GM21619 (cell line): ENCODE measurements around the gene SLC24A2.
"Not testable (repeated sequence)": the region's sequence is repeated elsewhere in the genome, so short reads cannot be mapped to it uniquely, and the experiment has no call there.

Experiments
- ATAC-seq: cut with Tn5 transposase; IDR thresholded peaks from one replicate; pipeline ENCODE4 v1.9.1; 2021; ENCODE audit not compliant: unreplicated experiment

The SLC24A2 gene

DNA sequence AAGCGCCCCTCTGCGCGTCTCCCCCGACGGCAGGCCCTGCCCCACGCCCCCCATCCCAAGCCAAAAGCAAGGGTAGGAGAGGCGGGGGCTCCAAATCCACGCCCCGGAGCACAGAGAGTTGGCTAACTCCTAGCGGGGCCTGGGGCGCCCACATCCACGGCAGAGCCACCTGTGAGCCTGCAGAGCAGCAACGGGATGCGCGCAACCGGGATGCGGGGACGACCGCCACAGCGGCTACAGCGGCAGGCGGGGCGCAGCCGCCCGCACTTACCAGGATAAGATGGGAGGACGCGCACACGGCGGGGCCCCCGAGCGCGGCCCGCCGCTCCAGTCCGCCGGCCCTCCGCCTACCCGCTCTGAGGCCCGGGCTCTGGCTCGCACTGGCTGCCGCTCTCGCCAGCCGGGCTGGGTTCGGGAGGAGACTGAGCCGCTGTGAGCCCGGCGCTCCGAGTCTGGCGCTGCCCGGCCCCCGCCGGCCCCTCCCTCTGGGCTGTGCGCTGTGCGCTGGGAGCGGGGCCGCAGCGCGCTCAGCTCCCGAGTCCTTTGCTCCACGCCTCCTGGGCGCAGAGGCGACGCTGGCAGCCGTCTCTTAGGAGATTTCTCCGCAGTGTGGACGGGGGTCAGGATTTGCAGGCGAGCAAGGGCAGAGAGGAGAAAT, at the start of gene SLC24A2:
SLC24A2 (minus strand) TSS at position 424 of the 658 bp plus-strand sequence.
- no peak for ATAC-seq

DNA sequence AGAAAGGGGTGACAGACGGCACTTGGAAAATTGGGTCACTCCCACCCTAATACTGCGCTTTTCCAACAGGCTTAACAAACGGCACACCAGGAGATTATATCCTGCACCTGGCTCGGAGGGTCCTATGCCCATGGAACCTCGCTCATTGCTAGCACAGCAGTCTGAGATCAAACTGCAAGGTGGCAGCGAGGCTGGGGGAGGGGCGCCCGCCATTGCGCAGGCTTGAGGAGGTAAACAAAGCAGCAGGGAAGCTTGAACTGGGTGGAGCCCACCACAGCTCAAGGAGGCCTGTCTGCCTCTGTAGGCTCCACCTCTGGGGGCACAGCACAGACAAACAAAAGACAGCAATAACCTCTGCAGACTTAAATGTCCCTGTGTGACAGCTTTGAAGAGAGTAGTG, 44.5 kb upstream of the SLC24A2 start:
- not testable (repeated sequence) for ATAC-seq

DNA sequence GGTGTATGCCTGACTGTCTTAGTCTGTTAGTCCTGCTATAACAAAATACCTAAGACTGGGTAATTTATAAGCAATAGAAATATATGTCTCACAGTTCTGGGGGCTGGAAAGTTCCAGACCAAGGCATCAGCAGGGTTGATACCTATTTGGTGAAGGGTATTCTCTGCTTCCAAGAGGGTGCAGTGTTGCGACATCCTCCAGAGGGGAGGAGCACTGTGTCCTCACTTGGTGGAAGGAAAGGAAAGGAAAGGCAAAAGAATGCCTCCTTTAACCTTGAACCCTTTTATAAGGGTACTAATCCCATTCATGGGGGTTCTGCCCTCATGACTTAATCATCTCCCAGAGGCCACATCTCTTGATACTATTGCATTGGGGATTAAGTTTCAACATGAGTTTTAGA, 42.0 kb upstream of the SLC24A2 start:
- no peak for ATAC-seq

DNA sequence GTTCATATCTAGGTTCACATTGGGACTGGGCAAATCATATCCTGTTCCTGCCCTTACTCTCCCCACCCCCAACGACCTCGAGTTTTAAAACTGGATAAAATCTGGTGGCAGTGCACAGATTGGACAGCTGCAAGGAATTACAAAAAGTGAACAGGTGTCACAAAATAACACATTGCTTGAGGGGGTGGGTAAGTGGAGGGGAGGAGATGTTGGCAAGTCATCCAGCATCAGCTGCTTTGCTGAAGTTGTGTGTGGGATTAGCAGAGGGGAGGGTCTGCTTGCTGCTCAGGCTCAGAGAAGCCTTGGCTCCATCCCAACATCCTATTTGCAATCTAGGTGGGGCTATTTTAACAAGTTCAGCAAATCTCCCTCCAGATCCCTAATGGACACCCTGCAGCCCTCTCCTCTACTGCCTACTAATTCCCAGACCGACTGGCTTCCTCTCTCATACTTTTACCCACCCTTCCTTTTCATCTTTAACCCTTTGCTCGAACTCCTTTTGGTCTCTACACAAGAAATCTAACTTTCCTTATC, 39.8 kb upstream of the SLC24A2 start:
- ATAC-seq: no peak

DNA sequence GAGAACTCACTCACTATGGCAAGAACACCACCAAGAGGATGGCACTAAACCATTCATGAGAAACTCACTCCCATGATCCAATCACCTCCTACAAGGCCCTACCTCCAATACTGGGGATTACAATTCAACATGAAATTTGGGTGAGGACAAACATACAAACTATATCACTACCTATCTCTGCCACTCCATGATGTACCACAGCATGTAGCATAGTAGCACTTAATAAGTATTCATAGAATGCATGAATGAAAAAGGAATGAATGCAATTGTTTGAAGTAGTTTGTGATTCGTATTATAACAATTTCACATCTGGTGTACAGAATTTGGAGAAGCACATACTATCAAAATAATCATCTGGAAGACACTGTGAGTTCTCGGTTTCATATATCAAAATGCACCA, 27.9 kb upstream of the SLC24A2 start:
- no peak for ATAC-seq

DNA sequence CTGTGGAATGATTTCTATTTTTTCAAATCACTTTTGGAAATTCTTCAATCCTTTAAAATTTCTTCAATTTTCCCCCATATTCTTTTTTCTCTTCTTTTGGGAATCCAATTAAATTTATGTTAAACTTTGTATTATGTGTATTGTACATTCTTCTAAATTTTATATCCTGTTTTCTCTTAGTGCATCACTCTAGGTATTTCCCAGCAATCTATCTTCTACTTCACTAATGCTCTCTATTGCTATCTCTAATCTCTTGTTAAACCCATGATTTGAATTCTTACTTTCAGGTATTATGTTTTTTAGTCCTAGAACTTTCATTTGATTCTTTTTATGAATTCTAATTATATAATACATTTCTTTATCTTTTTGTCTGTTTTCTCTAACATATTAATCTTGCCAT, 23.4 kb upstream of the SLC24A2 start:
- no peak for ATAC-seq

DNA sequence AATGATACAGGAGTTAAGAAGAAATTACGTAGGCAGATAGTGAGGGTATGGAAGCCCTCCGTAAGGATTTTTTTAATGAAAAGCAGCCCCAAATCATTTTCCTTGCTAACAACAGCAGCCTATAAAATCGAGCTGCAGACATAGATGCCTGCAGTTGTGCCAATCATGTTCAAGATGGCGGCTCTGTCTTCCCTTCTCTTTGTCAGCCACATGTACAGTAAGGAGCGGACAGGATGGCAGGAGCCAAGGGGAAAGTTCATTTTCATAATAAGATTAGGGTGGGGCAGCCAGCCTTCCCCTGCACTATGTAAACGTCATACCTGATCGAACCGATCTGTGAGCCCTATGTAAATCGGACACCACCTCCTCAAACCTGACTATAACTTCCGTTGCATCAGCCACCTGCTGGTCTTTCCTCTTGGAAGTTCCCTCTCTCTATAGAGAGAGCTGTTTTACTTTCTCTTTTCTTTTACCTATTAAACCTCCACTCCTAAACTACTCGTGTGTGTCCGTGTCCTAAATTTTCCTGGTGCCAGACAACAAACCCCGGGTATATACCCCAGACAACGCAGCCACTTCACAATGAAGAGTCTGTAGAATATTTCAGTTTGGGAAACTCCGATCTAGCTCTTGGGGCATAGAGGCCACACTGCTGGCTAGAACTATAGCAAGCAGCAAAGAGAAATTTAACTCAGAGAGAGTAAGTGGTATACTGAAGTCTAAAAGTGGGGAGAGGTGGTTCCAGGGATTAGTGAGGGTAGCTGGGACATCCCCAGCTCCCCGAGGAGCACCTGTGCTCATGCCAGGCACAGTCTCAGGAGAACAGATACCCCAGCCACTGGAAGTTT, 20.8 kb upstream of the SLC24A2 start:
- no peak for ATAC-seq

DNA sequence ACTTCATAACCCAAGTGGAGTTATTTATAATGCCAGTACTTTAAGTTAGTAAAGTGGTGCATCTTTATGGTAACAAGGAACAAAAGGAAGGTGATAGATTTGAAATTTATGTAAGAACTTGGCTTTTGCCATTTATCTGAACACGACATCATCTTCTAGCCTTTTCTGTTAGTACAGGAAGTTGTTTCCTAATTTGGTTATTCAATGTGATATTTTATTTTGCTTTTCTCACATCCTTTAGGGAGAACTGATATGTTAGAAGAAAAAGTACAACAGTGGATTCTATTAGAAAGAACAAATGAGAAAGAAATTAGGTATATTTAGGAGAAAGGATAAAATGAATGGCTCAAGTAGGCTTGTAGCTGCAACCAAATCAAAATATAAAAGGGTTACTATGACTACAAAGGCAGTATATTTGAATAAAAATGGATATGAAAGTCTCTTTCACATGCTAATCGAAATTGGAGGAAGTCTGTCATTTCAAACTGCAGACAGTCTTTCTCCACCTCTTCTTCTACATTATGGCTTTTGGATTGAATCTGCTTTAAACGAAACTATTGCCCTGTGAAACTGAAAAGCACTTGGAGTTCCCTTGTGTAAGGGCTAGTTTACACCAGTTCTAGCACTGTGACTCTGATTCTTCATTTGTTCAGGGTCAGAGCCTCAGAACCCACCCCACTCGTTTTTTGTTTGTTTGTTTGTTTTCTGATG, 18.5 kb upstream of the SLC24A2 start:
- no peak for ATAC-seq

DNA sequence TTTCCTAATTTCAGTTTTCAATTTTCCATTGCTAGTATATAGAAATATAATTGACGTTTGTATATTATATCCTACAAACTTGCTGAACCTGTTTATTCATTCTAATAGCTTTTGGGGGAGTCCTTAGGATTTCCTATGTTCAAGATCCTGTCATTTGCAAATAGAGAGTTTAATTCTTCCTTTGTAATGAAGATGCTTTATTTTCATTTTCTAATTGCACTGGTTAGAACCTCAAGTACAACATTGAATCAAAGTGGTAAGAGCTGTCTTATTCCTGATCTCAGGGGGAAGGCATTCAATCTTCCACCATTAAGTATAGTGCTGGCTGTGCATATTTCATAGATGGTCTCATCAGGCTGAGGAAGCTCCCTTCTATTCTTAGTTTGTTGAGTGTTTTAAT, 15.6 kb upstream of the SLC24A2 start:
- no peak for ATAC-seq

DNA sequence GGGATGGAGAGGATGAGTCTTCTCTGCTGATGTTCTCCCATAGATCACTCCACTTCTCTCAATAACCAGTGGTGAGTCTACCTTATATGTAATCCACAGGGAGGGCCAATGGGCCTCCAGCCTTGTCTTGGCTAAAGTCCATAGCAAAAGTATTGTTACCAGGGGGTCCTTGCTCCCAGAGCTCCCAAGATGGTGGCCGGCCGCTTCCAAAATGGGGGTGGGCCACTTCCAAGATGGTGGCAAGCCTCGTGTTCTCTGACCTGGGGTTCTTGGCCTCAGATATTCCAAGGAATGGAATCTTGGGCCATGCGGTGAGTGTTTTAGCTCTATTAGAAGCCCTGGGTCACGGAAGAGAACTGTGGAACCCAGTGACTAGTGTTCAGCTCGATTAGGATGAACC, 12.0 kb upstream of the SLC24A2 start:
- ATAC-seq: no peak

DNA sequence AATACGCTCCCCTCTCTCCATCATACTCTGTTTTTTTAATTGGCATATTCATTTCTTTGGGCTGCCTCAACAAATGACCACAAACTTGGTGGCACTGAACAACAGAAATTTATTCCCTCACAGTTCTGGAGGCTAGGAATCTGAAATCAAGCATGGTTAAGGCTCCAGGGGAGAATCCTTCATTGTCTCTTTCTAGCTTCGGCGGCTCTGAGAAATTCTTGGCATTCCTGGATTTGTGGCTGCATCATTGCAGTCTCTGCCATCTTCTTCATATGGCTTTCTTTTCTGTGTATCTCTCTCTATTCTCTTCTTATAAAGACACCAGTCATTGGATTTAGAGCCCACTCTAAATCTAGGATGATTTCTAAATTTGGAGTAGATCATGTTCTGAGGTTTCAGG, 10.9 kb upstream of the SLC24A2 start:
- ATAC-seq: no peak

DNA sequence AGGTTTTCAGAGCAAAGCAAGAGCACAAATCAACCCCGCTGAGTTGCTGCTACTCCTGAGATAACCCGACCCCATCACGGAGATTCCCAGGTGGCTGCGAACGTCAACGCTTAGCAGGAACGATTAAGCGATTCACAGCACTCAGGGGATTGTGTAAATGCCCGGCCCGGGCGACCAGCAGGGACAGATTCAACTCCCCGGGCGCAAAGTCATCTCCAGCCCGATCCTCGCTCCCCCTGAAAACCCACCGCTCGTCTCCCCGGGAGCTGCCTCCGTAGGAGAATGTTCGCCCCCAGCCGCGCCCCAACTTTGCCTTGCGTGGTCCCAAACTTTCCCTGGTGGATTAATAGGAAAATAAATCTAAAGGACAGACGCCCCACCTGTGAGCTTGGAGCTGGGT, 685 bp downstream of the SLC24A2 start:
- ATAC-seq: no peak

DNA sequence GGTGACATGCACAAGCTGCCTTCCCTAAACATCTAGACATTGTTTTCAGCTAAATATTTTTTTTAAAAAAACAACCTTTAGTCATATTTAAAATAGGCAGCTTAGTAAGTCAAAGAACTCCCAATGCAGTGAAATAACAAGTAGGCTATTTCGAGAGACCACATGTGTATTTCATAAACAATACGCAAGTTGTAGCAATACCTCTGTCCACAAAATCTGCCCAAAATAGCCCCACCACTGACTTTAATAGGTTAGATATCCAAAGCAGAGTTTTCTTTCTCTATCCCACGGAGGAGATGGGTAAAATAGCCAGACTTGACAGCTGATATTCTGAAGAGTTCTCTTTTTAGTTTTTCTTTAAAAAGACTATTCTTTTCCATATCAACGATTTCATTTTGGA, 1.2 kb downstream of the SLC24A2 start:
- ATAC-seq: no peak

DNA sequence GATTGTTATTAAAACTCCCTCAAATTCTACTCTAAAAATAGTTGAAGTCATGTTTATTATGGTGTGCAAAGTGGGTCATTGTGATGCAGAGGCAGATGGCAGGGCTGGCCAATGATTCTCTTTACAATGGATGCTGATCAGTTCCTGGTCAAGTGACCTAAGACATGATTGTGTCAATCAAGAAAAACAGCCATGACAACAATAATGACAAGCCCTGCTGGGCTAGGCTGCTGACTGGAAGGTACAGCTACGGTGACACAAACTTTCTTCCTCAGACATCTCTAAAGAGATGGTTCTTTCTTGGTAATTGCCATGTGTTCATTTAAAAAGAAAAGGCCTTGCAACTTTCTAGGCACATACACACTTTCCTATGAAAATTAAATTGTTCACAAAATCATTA, 3.6 kb downstream of the SLC24A2 start:
- no peak for ATAC-seq

DNA sequence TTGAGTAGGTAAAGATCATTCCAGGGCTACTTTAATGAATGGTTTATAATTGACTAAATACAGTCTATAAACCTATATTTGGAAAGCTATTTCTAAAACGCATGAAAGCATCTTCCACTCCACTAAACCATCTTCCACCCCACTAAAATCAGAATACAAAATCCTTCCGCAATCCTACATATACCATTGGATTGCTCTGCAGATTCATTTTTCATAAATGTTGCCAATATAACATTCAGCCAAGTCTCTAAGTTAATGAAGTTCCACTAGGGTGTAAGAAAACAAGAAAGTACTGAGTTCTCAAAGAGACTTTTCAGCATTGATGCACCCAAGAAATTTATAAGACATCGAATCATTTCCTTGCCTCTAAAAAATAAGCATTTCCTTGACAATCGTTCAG, 4.7 kb downstream of the SLC24A2 start:
- no peak for ATAC-seq

DNA sequence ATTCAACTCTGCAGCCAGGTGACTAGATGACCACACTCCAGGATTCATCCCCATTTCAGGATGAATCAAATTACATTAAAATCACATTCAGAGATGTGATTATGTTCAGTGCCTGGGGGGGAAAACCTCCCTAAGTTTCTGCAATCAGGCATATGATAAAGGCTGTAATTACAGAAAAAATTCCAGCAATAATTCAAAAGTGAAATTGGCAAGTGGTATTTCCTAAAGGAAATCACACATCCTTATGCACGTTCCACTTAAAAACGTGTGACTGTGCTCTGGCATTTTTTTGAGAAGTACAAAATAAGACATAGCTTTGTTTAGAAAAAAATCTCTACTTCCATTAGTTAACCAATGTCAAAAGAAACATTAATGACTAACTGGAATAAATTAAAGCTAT, 5.3 kb downstream of the SLC24A2 start:
- ATAC-seq: no peak

DNA sequence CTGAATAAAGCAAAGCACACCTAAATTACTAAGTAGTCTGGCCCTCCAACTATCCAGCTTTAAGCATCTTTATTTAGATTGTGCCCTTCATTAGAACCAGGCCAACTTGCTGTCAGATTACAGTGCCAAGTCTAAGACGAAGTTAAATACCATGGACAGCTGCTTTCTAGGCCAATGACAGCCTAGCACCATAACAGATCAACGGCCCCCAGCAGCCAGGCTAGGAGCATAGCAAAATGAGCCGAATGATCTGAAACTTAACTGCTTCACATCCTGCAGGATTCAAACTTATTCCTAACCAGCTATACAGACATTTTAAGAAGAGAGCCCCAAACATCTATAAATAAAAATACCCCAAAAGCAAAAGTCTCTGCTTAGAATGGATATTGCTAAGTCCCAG, 6.8 kb downstream of the SLC24A2 start:
- ATAC-seq: no peak

DNA sequence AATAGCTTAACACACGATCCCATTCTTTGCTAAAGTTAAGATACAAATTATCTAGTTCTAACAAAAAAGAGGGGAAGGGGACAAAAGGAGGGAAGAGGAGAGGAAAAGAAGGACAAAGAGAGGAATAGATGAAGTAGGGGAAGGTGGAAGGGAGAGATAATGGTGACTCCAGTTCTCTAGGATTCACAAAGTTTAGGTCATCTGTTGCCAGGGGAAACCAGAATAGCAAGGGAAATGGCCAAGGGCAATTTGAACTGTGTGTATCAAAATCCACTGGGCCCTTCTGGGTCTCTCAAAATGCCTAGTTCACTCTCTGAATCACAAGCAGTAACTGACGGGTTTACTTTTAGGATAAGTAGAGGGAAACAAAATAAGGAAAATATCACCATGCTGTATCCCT, 7.6 kb downstream of the SLC24A2 start:
- ATAC-seq: no peak

DNA sequence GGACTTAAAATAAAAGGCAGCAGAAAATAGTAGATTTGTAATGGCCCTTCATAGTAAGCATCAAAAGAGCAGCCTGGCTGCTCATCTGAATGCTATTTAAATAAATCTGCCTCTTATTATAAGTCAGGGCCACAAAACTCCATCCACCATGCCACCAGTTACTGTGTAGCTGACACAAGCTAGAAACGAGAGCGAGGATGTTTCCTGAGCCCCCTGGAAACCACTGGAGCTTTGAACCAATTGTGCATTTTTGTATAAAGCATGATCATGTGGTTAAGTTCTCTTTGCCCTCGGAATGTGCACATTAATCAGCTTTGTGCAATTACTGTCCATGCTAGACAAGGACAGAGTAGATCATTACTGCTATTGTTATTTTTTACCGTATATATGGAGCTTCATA, 17.4 kb downstream of the SLC24A2 start:
- no peak for ATAC-seq

DNA sequence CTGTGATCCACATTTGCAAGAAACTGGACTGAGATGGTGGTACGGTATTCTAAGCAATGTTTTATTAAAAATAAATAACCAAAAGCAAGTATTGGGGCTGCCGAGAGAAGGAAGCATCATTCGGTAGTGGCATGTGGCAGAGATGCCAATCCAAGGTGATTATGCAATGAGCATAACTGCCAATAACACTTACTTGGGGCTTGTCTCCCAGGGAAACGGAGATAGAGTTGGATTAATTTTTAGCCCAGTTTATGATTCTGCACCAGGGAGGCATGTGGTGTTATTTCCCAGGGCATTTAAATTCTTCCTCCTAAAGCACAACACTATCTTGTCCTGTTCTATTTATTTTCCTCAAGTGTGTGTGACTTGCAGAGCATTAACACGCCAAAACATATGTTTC, 17.9 kb downstream of the SLC24A2 start:
- ATAC-seq: no peak

DNA sequence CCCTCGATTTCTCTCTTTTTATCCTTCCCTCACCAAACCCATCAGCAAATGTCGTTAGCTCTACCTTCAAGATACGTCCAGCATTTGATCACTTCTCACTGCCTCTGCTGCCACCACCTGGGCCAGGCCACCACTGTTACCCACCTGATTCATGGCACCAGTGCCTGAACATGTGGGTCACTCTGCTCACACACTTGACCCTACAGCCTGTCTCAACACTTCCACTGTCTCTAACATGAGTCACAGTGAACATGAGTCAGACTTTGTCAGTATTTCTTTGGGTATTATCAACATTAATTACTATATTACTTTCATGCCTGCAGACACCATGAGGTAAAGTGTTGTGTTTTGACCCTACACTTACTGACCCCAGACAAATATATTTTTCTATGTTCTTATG, 19.6 kb downstream of the SLC24A2 start:
- ATAC-seq: no peak

DNA sequence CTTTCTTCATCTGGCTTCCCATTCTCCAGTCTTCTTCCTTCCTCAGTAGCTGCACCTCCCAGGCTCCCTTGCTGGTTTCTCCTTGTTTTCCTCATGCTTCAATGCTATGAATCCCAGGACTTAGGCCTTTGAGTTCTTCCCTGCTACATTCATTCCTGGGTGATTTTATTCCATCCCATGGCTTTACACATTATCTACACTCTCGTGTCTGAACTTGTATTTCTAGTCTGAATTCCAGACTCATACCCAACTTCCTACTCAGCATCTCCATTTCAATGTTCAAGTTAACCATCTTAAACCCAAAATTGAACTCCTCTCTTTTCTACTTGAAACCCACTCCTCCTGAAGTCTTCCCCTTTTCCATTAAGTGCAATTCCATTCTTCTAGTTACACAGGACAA, 20.0 kb downstream of the SLC24A2 start:
- no peak for ATAC-seq
